NT2/D1 (cell line): Measurements from ENCODE around the gene TFCP2.

ENCODE experiments used
- SUZ12 ChIP-seq: IDR thresholded peaks from 2 replicates; pipeline ENCODE4 v1.6.1; 2011; ENCODE audit not compliant: insufficient read length, insufficient read depth; ENCODE audit errors: extremely low read depth
- YY1 ChIP-seq: IDR thresholded peaks from 2 replicates; pipeline ENCODE4 v1.6.1; 2011; ENCODE audit not compliant: insufficient read length, insufficient read depth
- ZNF274 ChIP-seq: IDR thresholded peaks from 2 replicates; pipeline ENCODE4 v1.6.1; 2011; ENCODE audit warnings: mild to moderate bottlenecking, low read depth, low read length

GRCh38 chr12:51067229-51067628 is 105.7 kb downstream of the TFCP2 start:
- no peak for TF ChIP-seq SUZ12
- TF ChIP-seq YY1, result no peak
- no peak for TF ChIP-seq ZNF274
